ENCODE measurements around the gene AKR1C4. TPM values are rescaled to one million over a fixed set of nuclear protein-coding genes. Genes with fewer than 3 reads are reported as not detected.

Gene AKR1C4
- 0.15 to 0.25 TPM (median 0.21 TPM) in 4 of 5 replicates, not detected in the other for total RNA-seq (2022; extraction: Qiagen RNA extraction)

DNA sequence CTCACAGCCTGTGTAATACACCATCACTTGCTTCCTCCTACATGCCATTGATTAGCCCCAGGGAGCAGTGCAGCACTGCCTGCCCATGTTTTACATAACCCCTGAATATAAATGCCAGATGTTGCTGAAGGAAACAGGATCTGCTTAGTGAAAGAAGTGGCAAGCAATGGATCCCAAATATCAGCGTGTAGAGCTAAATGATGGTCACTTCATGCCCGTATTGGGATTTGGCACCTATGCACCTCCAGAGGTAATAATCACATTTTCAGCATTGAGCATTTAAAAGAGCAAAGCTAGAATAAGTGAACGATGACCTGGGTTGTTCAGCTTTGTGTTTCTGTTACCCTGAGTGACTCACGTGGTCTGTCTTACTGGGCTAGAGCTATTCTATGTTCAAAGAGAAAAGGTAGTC, at the start of gene AKR1C4:
AKR1C4 (plus strand) TSS at position 136 of the 412 bp plus-strand sequence; CDS start at position 167, 31 bp downstream.

GRCh38 chr10:5184987-5185775, 11.5 kb upstream of the AKR1C4 start, which contains the start of gene AKR1C8:
AKR1C8 (minus strand) TSS chr10:5185150; CDS start chr10:5185104, 46 bp downstream.

Other genes with a start within 250 kb of the AKR1C4 start
- gene AKR1C1, start 233.4 kb upstream of the AKR1C4 start, total RNA-seq (2022; extraction: Qiagen RNA extraction), result 488 to 635 TPM (median 578 TPM) in 5 replicates
- gene AKR1C2, start 193.0 kb upstream of the AKR1C4 start, total RNA-seq (2022; extraction: Qiagen RNA extraction), result 3,424 to 4,014 TPM (median 3,704 TPM) in 5 replicates
- gene AKR1C3, start 102.4 kb upstream of the AKR1C4 start, total RNA-seq (2022; extraction: Qiagen RNA extraction), result 1,118 to 1,294 TPM (median 1,186 TPM) in 5 replicates
- gene AKR1C8, start 11.7 kb upstream of the AKR1C4 start, total RNA-seq (2022; extraction: Qiagen RNA extraction), result 0.14 to 0.27 TPM in 2 of 5 replicates, not detected in the others
- gene UCN3, start 168.1 kb downstream of the AKR1C4 start, total RNA-seq (2022; extraction: Qiagen RNA extraction), result not detected in 5 replicates
- gene TUBAL3, start 208.0 kb downstream of the AKR1C4 start, total RNA-seq (2022; extraction: Qiagen RNA extraction), result 0.26 to 0.49 TPM (median 0.30 TPM) in 4 of 5 replicates, not detected in the other
- gene NET1, start 215.7 kb downstream of the AKR1C4 start, total RNA-seq (2022; extraction: Qiagen RNA extraction), result 42.6 to 55.3 TPM (median 49.6 TPM) in 5 replicates

Measured in A549 treated with Mapracorat at 1 μM for 4 hours (cell line).